GM18517 (cell line): ENCODE data around the gene ZYG11B.
"Not testable (repeated sequence)": the region's sequence is repeated elsewhere in the genome, so short reads cannot be mapped to it uniquely, and the experiment has no call there.

ENCODE experiments used
- ATAC-seq: cut with Tn5 transposase; IDR thresholded peaks from one replicate; pipeline ENCODE4 v1.9.1; 2021; ENCODE audit warnings: mild to moderate bottlenecking, moderate library complexity; ENCODE audit not compliant: unreplicated experiment

ZYG11B gene

GRCh38 chr1:52751589-52752483 is 25.6 kb downstream of the ZYG11B start:
- ATAC-seq, result no peak

- no peak for ATAC-seq
These were observed 26.2 kb downstream of the ZYG11B start for GRCh38 chr1:52752484-52752826.

- ATAC-seq, result no peak
These were observed 26.9 kb downstream of the ZYG11B start for GRCh38 chr1:52753169-52753568.

GRCh38 chr1:52756020-52756419 is 29.8 kb downstream of the ZYG11B start:
- no peak for ATAC-seq

GRCh38 chr1:52759908-52760307 is 33.7 kb downstream of the ZYG11B start:
- ATAC-seq, result no peak

GRCh38 chr1:52767596-52768280 is 41.5 kb downstream of the ZYG11B start:
- ATAC-seq, result no peak

GRCh38 chr1:52769346-52770033 is 43.2 kb downstream of the ZYG11B start:
- no peak for ATAC-seq

- no peak for ATAC-seq
These were observed 45.1 kb downstream of the ZYG11B start for GRCh38 chr1:52771384-52771783.

GRCh38 chr1:52786148-52786547 is 59.9 kb downstream of the ZYG11B start:
- no peak for ATAC-seq

GRCh38 chr1:52790429-52790828 is 64.2 kb downstream of the ZYG11B start:
- not testable (repeated sequence) for ATAC-seq

GRCh38 chr1:52792036-52792435 is 65.8 kb downstream of the ZYG11B start:
- no peak for ATAC-seq

GRCh38 chr1:52793717-52794116 is 67.5 kb downstream of the ZYG11B start:
- ATAC-seq, result not testable (repeated sequence)

GRCh38 chr1:52795464-52795863 is 69.2 kb downstream of the ZYG11B start:
- ATAC-seq, result no peak

- ATAC-seq, result no peak
These were observed 72.1 kb downstream of the ZYG11B start for GRCh38 chr1:52798331-52798730.

GRCh38 chr1:52801011-52801410 is 74.8 kb downstream of the ZYG11B start:
- no peak for ATAC-seq

GRCh38 chr1:52804083-52804482 is 77.8 kb downstream of the ZYG11B start:
- ATAC-seq, result not testable (repeated sequence)

GRCh38 chr1:52814465-52814864 is 88.2 kb downstream of the ZYG11B start:
- ATAC-seq, result no peak

- ATAC-seq, result not testable (repeated sequence)
These were observed 94.6 kb downstream of the ZYG11B start for GRCh38 chr1:52820830-52821229.

GRCh38 chr1:52825868-52826267 is 99.6 kb downstream of the ZYG11B start:
- no peak for ATAC-seq

- ATAC-seq, result no peak
These were observed 108.5 kb downstream of the ZYG11B start for GRCh38 chr1:52834798-52835197.

- no peak for ATAC-seq
These were observed 109.8 kb downstream of the ZYG11B start for GRCh38 chr1:52836035-52836434.

- ATAC-seq, result not testable (repeated sequence)
These were observed 112.9 kb downstream of the ZYG11B start for GRCh38 chr1:52839175-52839574.
